GM18526 (cell line): ENCODE measurements around the gene RHOBTB3.

Source experiments
- POLR2A ChIP-seq: IDR thresholded peaks from 3 replicates; pipeline ENCODE4 v1.6.1; 2011; ENCODE audit not compliant: insufficient read length; ENCODE audit errors: extremely low read depth

The RHOBTB3 gene

DNA sequence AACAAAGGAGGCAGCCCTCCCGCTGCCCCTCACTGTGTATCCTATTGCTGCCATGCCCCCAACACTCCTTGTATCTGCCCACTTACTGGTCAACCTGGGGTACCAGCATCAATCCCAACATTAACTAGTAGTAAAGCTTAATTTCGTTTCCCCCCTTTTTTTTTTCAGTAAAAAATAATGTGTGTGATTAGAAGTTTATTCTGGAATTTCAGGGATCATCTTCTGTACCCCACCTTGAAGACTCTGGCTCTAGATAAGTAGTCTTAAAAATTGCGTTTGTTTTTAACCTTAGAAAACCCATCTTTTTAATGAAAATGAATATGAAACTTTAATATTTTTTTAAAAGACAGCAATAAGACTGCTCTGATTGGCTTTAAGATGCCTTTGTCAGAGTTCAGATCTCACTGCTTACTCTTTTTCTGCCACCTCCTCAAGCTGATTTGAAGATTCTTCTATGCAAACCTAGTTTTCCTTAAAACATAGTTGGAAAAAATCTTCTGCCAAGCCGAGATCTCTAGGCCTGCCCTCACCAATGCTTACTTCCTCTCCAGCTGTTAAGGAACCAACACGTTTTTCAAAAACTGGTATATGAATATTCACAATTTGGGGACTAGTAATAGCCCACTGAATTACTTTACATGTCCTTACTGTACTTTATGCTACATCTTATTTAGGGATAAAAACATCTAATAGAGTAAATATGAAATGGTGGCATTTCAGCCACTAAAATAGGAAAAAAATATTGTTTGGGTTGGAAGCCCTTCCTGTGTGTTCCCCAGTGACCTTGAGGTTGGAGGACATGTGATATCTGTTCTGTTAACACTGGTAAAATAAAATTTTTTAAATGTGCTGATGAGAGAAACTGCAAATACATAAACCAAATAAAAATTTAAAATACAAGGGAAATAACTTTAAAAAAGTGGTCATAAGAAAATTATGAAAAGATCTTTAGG, 4.0 kb upstream of the RHOBTB3 start:
- no peak for TF ChIP-seq POLR2A

DNA sequence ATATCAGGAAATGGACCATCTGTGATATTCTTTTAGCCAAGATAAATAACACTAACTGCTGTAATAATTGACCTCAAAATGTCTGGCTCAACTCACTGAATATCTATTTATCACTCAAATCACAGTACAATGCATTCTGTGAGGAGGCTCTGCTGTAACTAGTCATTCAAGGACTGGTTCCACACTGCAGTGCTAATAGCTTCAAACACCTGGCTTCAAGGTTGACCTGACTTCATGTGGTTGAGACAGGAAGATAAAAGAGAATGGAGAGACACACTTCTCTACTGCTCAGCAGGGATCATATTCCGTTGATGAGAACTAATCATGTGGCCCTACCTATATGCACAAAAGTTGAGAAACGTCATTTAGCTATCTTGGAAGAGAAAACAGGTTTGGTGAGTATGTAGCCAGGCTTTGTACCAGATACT, 3.4 kb upstream of the RHOBTB3 start:
- no peak for TF ChIP-seq POLR2A

DNA sequence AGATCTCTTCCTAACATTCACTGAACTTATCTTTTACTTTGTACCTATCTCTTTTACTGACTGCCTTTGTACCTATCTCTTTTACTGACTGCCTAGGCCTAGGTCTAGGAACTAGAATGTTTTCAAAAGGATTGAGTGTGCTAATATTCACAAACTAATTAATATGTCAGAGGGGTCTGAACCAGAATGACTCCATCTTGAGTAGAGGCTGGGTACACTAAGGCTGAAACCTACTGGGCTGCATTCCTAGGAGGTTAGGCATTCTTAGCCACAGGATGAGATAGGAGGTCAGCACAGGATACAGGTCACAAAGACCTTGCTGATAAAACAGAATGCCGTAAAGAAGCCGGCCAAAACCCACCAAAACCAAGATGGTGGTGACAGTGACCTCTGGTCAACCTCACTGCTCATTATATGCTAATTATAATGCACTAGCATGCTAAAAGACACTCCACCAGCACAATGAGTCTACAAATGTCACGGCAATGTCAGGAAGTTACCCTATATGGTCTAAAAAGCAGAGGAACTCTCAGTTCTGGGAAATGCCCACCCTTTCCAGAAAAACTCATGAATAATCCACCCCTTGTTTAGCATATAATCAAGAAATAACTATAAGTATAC, 2.5 kb upstream of the RHOBTB3 start:
- TF ChIP-seq POLR2A, result no peak

DNA sequence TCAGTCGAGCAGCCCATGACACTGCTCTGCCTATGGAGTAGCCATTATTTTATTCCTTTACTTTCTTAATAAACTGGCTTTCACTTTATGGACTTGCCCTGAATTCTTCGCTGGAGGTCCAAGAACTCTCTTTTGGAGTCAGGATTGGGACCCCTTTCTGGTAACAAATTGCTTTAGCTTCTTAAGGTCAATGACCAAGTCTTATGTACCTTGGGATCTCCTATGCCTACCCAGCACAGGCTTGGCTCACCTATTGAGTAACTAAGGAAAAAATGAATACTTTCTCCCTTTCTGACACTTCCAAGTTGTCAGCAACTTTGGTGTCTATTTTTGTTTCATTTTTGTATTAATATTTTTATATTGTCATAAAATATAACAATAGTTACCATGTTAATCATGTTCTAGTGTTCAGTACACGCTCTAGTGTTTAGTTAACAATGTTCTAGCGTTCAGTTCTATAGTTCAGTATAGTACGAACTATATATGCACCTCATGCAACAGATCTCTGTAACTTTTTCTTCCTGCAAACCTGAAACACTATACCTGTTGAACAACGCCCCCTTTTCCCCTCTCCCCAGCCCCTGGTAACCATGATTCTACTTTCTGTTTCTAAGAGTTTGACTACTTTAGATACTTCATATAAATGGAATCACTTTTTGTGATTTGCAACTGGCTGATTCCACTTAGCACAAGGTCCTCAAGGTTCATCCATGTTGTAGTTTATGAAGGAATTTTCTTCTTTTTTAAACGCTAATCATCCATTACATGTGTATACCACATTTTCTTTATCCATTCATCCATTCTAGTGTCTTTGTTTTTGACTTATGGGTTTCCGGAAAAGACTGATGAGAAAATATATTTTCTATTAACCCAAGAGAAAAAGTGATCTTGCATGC, 1.8 kb upstream of the RHOBTB3 start:
- TF ChIP-seq POLR2A, result no peak

DNA sequence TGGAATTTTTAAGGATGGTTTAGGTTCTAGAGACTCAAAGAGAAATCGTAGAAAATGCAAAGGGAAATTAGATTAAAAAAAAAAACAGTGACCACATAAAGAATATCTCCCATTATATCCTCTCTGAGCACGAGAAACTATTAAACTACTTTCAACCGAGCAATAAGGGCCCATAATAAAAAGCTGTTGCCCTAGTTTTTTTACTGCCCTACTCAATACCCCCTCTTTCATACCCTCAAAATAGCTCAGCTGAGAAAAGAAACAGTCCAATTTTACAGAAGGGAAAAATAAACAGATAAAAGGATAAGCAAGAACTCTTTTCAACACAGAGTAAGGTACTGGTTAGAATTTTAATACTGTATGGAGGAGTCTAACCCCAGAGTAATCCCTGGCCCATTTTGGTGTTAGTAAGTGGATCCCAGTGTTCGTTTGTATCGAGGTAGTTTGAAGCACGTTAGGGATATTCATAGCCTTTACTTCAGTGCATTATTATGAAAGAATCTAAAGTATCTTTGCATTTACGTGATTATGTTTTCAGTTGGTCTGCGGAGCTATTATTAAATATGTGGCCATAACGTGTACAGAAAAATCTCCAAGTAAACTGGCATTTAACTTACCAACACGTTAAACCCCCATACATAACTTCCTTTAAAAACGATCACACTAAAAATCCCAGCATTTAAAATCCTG, 980 bp upstream of the RHOBTB3 start:
- TF ChIP-seq POLR2A, result no peak

DNA sequence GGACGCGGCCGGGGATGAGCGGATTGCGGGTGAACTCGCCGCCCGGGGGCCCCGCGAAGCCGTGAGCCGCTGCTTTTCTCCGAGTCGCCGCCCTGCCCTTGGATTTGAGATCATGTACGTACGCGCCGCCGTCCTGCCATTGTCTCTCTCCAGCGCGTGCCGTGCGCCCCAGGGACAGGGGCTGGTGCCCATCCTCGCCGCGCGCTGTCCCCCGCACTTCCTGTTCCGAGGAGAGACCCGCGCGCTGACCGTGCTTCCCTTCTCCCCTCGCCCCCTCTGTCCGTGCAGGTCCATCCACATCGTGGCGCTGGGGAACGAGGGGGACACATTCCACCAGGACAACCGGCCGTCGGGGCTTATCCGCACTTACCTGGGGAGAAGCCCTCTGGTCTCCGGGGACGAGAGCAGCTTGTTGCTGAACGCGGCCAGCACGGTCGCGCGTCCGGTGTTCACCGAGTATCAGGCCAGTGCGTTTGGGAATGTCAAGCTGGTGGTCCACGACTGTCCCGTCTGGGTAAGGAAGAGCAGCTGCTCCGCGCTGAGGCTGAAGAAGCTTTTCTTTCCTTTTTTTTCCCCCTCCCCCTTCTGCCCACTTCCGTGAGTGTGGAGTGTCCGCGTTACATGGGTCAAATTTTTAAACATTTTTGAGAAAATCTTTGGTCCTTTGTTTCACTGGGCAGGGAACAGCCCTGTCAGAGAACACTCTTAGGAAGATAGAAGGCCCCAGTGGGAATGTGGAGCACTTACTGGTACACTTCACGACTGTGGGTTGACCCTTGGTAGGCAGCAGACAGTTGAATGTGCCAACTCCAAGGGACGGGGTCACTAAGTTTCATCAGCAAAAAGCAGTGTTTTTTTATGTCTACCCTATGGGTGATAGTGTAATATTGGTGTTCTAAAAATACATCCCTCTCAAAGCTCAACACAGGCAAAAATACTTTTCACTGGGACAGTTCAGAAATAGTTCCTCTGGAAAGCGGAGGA, 727 bp downstream of the RHOBTB3 start:
- no peak for TF ChIP-seq POLR2A

DNA sequence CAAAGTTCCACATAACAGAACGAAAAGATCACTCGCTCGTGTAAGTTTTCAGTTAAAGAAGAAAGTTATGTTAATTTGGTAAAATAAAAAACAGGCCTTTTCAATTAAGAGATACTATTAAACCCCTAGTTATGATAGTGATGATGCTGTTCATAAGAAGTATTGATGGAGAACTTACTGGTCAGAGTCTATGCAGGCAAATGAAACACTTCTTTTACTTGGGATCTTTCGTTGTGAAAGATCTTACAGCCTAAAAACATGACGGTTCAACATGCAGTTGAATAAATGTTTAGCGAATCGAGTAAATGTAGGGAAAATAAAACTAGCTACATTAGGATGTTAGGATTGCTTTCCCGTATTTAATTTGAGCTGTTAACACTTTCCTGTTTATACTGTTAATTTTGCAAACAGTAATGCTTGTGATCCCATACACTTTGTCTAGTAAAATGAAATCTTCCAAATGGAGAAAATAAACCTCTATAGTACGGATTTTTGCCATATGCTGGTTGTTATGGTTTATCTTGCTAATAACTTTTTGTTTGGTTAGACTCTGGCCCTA, 2.0 kb downstream of the RHOBTB3 start:
- TF ChIP-seq POLR2A, result no peak

DNA sequence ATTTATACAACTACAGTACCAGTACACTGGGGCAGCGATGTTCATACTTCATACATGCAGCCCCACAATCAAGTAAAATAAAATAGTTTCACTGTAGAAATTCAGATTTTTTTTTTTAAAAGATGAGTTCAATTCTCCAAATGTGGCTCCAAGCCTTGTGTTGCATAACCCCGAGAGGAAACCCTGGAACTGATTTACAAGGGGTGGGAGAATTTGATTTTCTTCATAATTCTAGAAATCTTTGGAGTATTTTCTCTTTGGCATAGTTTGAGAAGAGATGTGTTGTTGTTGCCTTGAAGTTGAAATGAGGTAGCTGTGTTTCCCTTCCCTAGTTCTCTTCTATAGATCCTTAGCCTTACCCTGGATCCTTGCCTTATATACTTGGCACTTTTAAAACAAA, 3.1 kb downstream of the RHOBTB3 start:
- no peak for TF ChIP-seq POLR2A

DNA sequence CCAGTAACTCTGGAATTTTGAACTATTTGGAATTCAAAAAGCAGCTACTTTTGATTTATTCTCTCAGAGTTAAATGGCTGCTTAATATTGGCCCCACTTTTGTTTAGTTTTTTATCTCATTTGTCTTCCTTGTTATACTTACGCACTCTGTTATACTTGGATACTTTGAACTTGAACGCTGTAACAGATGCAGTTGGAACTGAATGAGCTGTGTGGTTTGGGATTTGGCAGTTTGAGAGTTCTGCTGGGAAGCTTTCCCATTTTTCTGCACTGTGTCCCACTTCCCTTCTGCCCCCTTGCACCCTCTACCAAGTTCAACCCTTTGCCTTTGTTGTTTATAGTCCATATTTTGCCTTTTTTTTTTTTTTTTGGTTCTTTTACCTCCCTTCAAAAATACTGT, 3.8 kb downstream of the RHOBTB3 start:
- no peak for TF ChIP-seq POLR2A

DNA sequence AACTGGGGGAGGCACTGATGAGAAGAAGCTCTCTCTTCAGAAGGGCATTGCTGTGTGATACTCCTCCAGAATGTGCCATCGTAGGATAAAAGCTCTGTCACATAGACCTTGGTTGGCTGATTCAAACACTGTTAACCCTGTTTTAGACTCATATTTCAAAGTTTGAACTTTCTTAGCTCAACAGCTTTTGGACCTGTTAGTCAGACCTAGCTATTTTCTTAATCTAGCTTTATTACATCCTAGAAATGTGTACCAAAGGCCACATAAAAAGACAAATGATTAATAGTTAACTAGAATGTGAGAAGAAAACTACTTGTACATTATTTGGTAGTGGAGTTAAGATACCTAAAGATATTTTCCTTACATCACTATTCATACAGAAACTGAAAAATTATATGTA, 4.3 kb downstream of the RHOBTB3 start:
- no peak for TF ChIP-seq POLR2A

DNA sequence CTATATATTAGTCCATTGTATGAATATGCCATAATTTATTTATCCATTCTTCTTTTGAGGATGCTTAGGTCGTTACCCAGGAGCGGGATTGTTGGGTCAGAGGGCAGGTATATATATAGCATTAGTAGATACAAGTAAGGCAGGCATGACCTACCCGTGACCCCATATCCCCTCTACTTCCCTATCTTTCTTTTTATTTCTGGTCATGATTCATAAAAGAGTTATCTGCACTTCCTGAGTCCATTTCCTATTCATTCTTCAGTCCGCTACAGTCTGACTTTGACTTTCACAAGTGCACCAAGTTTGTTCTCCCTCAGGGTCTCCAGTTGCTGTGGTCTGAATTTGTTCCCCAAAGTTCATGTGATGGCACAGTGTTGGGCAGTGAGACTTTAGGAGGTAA, 6.9 kb downstream of the RHOBTB3 start:
- no peak for TF ChIP-seq POLR2A

DNA sequence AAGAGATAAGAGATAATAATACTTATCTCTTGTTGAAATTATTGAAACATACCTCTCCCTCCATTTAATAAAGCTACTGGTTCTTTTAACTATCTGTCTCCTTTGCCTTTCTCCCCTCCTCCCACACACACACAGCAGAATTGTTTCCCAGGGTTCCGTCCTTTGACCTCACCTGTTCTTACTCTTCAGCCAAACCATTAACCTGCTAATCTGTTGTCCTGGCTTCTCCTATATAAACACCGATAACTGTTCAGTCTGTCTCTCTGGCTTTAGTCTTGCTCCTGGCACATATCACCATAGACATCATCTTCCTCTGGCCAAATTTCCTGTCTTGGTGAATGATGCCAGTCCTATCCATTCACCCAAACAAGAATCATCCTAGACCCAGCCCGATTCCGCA, 7.7 kb downstream of the RHOBTB3 start:
- TF ChIP-seq POLR2A, result no peak

DNA sequence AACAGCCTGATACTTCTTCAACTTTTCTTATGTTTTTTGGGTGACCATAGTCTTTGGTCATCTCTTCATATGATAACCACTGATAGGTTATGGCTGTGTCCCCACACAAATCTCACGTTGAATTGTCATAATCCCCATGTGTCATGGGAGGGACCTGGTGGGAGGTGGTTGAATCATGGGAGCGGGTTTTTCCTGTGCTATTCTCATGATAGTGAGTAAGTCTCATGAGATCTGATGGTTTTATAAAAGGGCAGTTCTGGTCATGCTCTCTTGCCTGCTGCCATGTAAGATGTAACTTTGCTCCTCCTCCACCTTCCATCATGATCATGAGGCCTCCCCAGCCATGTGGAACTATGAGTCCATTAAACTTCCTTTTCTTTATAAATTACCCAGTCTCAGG, 8.7 kb downstream of the RHOBTB3 start:
- TF ChIP-seq POLR2A, result no peak
